ENCODE results near the gene GOLGB1. TPM values are rescaled to one million over a fixed set of nuclear protein-coding genes. Genes with fewer than 3 reads are reported as not detected.

The GOLGB1 gene
- total RNA-seq, 1 experiment from 2014 or later: 26.5 TPM

GRCh38 chr3:121665488-121665887, 84.1 kb downstream of the GOLGB1 start:
- DNase-seq: no peak
- H3K9ac ChIP-seq (ENCODE audit: low read length): no peak overlapping the region
- H3K36me3 ChIP-seq (ENCODE audit: insufficient read depth, low read length): peaks cover 29% of the 10 kb centered on the region
- H3K4me3 ChIP-seq (ENCODE audit: low read length): no peak overlapping the region
- no peak overlapping the region for H3K27ac ChIP-seq (ENCODE audit: low read length)
- no peak overlapping the region for H2AFZ ChIP-seq (ENCODE audit: low read length)
- peaks cover 9% of the 10 kb centered on the region for H3K4me1 ChIP-seq (ENCODE audit: low read length)
- no peaks in the 10 kb centered on the region for H3K9me3 ChIP-seq (ENCODE audit: low read length)
- H3K79me2 ChIP-seq (ENCODE audit: low read length): peaks cover under 1% of the 10 kb centered on the region
- H3K9me2 ChIP-seq (replicated peaks; ENCODE audit: insufficient read depth, low read length): no peaks in the 10 kb centered on the region
- H3K27me3 ChIP-seq (ENCODE audit: low read length): no peaks in the 10 kb centered on the region
- no peaks in the 10 kb centered on the region for H4K20me1 ChIP-seq (ENCODE audit: insufficient read depth, low read depth, low read length)
- H3K4me2 ChIP-seq (ENCODE audit: low read depth, low read length, poor library complexity, severe bottlenecking): no peak overlapping the region

- no peak for DNase-seq
- Histone ChIP-seq H3K9me3 (ENCODE audit: low read length) (no peaks in the 10 kb centered on the region), H4K20me1 (ENCODE audit: insufficient read depth, low read depth, low read length) (no peaks in the 10 kb centered on the region), H3K4me1 (ENCODE audit: low read length) (peaks cover 24% of the 10 kb centered on the region), H2AFZ (ENCODE audit: low read length) (no peak overlapping the region), H3K9me2 (replicated peaks; ENCODE audit: insufficient read depth, low read length) (no peaks in the 10 kb centered on the region), H3K36me3 (ENCODE audit: insufficient read depth, low read length) (peaks cover 32% of the 10 kb centered on the region), H3K79me2 (ENCODE audit: low read length) (peaks cover 23% of the 10 kb centered on the region), H3K9ac (ENCODE audit: low read length) (no peak overlapping the region), H3K27ac (ENCODE audit: low read length) (no peak overlapping the region), H3K27me3 (ENCODE audit: low read length) (no peaks in the 10 kb centered on the region), H3K4me3 (ENCODE audit: low read length) (no peak overlapping the region), H3K4me2 (ENCODE audit: low read depth, low read length, poor library complexity, severe bottlenecking) (no peak overlapping the region)
These were observed 86.2 kb downstream of the GOLGB1 start for GRCh38 chr3:121663171-121663847.

- Histone ChIP-seq H3K36me3 (ENCODE audit: insufficient read depth, low read length) (peaks cover 34% of the 10 kb centered on the region), H3K9me2 (replicated peaks; ENCODE audit: insufficient read depth, low read length) (no peaks in the 10 kb centered on the region), H2AFZ (ENCODE audit: low read length) (no peak overlapping the region), H3K9me3 (ENCODE audit: low read length) (no peaks in the 10 kb centered on the region), H3K4me2 (ENCODE audit: low read depth, low read length, poor library complexity, severe bottlenecking) (no peak overlapping the region), H3K27ac (ENCODE audit: low read length) (no peak overlapping the region), H3K4me3 (ENCODE audit: low read length) (no peak overlapping the region), H3K79me2 (ENCODE audit: low read length) (peaks cover 28% of the 10 kb centered on the region), H3K4me1 (ENCODE audit: low read length) (peaks cover 25% of the 10 kb centered on the region), H3K9ac (ENCODE audit: low read length) (no peak overlapping the region), H3K27me3 (ENCODE audit: low read length) (no peaks in the 10 kb centered on the region), H4K20me1 (ENCODE audit: insufficient read depth, low read depth, low read length) (no peaks in the 10 kb centered on the region)
- no peak for DNase-seq
These were observed 86.8 kb downstream of the GOLGB1 start for GRCh38 chr3:121662742-121663141.

- Histone ChIP-seq H3K79me2 (ENCODE audit: low read length) (peaks cover 38% of the 10 kb centered on the region), H3K4me1 (ENCODE audit: low read length) (peaks cover 25% of the 10 kb centered on the region), H3K4me2 (ENCODE audit: low read depth, low read length, poor library complexity, severe bottlenecking) (peak overlapping the region; percentile 87), H4K20me1 (ENCODE audit: insufficient read depth, low read depth, low read length) (no peaks in the 10 kb centered on the region), H3K9ac (ENCODE audit: low read length) (peak overlapping the region; percentile 87; the same call in 1 of the 2 replicates), H3K27ac (ENCODE audit: low read length) (peak overlapping the region; percentile 88), H3K27me3 (ENCODE audit: low read length) (no peaks in the 10 kb centered on the region), H2AFZ (ENCODE audit: low read length) (0 out of 2 replicates have a peak overlapping the region, but pooled peaks have one; percentile 45), H3K9me2 (replicated peaks; ENCODE audit: insufficient read depth, low read length) (no peaks in the 10 kb centered on the region), H3K36me3 (ENCODE audit: insufficient read depth, low read length) (peaks cover 32% of the 10 kb centered on the region), H3K9me3 (ENCODE audit: low read length) (no peaks in the 10 kb centered on the region), H3K4me3 (ENCODE audit: low read length) (peak overlapping the region; percentile 86)
- no peak for DNase-seq
These were observed 88.2 kb downstream of the GOLGB1 start for GRCh38 chr3:121661376-121661775.

- H3K79me2 ChIP-seq (ENCODE audit: low read length): peaks cover 38% of the 10 kb centered on the region
- H3K36me3 ChIP-seq (ENCODE audit: insufficient read depth, low read length): peaks cover 31% of the 10 kb centered on the region
- H4K20me1 ChIP-seq (ENCODE audit: insufficient read depth, low read depth, low read length): no peaks in the 10 kb centered on the region
- H2AFZ ChIP-seq (ENCODE audit: low read length): 0 out of 2 replicates have a peak within 1 kb of the TSS, but pooled peaks have one; percentile 45
- H3K27ac ChIP-seq (ENCODE audit: low read length): peak within 1 kb of the TSS; percentile 88
- peak within 1 kb of the TSS; percentile 87 for H3K4me2 ChIP-seq (ENCODE audit: low read depth, low read length, poor library complexity, severe bottlenecking)
- no peaks in the 10 kb centered on the region for H3K27me3 ChIP-seq (ENCODE audit: low read length)
- H3K9me3 ChIP-seq (ENCODE audit: low read length): no peaks in the 10 kb centered on the region
- H3K4me1 ChIP-seq (ENCODE audit: low read length): peaks cover 25% of the 10 kb centered on the region
- H3K9me2 ChIP-seq (replicated peaks; ENCODE audit: insufficient read depth, low read length): no peaks in the 10 kb centered on the region
- DNase-seq: peak; percentile 95
- H3K9ac ChIP-seq (ENCODE audit: low read length): peak within 1 kb of the TSS; percentile 87
- H3K4me3 ChIP-seq (ENCODE audit: low read length): peak within 1 kb of the TSS; percentile 86
These were observed 89.0 kb downstream of the GOLGB1 start, which contains the start of gene HCLS1 for GRCh38 chr3:121660356-121661171. Gene HCLS1, minus strand, starts transcription at chr3:121660903. Its CDS starts 2,556 bp downstream, at chr3:121658347.

GRCh38 chr3:121659586-121659985, 90.0 kb downstream of the GOLGB1 start:
- Histone ChIP-seq H3K4me3 (ENCODE audit: low read length) (peak overlapping the region; percentile 86), H3K79me2 (ENCODE audit: low read length) (peaks cover 44% of the 10 kb centered on the region), H3K27me3 (ENCODE audit: low read length) (no peaks in the 10 kb centered on the region), H3K36me3 (ENCODE audit: insufficient read depth, low read length) (peaks cover 37% of the 10 kb centered on the region), H2AFZ (ENCODE audit: low read length) (no peak overlapping the region), H3K27ac (ENCODE audit: low read length) (peak overlapping the region; percentile 88), H3K4me2 (ENCODE audit: low read depth, low read length, poor library complexity, severe bottlenecking) (peak overlapping the region; percentile 87), H3K9ac (ENCODE audit: low read length) (peak overlapping the region; percentile 87), H3K9me3 (ENCODE audit: low read length) (no peaks in the 10 kb centered on the region), H3K4me1 (ENCODE audit: low read length) (peaks cover 25% of the 10 kb centered on the region), H3K9me2 (replicated peaks; ENCODE audit: insufficient read depth, low read length) (no peaks in the 10 kb centered on the region), H4K20me1 (ENCODE audit: insufficient read depth, low read depth, low read length) (no peaks in the 10 kb centered on the region)
- DNase-seq: no peak

GRCh38 chr3:121658716-121659435, 90.7 kb downstream of the GOLGB1 start:
- H2AFZ ChIP-seq (ENCODE audit: low read length): no peak overlapping the region

More at GRCh38 chr3:121658716-121659435, 90.7 kb downstream of the GOLGB1 start:
- H3K9me2 ChIP-seq (replicated peaks; ENCODE audit: insufficient read depth, low read length): no peaks in the 10 kb centered on the region
- no peak for DNase-seq
- no peaks in the 10 kb centered on the region for H3K27me3 ChIP-seq (ENCODE audit: low read length)
- H4K20me1 ChIP-seq (ENCODE audit: insufficient read depth, low read depth, low read length): no peaks in the 10 kb centered on the region
- no peak overlapping the region for H3K27ac ChIP-seq (ENCODE audit: low read length)
- H3K9me3 ChIP-seq (ENCODE audit: low read length): no peaks in the 10 kb centered on the region
- H3K4me2 ChIP-seq (ENCODE audit: low read depth, low read length, poor library complexity, severe bottlenecking): peak overlapping the region; percentile 87
- peaks cover 38% of the 10 kb centered on the region for H3K36me3 ChIP-seq (ENCODE audit: insufficient read depth, low read length)
- H3K79me2 ChIP-seq (ENCODE audit: low read length): peaks cover 50% of the 10 kb centered on the region
- peak overlapping the region; percentile 86 for H3K4me3 ChIP-seq (ENCODE audit: low read length)
- H3K4me1 ChIP-seq (ENCODE audit: low read length): peaks cover 25% of the 10 kb centered on the region
- H3K9ac ChIP-seq (ENCODE audit: low read length): peak overlapping the region; percentile 87
